Transverse colon (tissue), 4 donors: ENCODE results near the gene CLDN20. TPM values are rescaled to one million over a fixed set of nuclear protein-coding genes. Genes with fewer than 3 reads are reported as not detected.

ENCODE experiments used
- DNase-seq: peaks from one replicate; pipeline ENCODE4 v3.0.0-alpha.2; 2019
- H3K27ac ChIP-seq, 4 donors: fragments of 200-600 bp; sonication (generic); 2 replicates each; pipeline ENCODE4 v1.5.1; 2016 to 2018; ENCODE audit warnings: inconsistent platforms in 4 of 4
- H3K27me3 ChIP-seq: fragments of 200-600 bp; sonication (generic); 2 replicates; pipeline ENCODE4 v1.5.1; 2017; ENCODE audit warnings: inconsistent platforms
- H3K36me3 ChIP-seq, 4 donors: fragments of 200-600 bp; sonication (generic); 2 replicates each; pipeline ENCODE4 v1.5.1; 2017 to 2019; ENCODE audit warnings: inconsistent platforms in 4 of 4
- H3K4me1 ChIP-seq, 4 donors: fragments of 200-600 bp; sonication (generic); 2 replicates each; pipeline ENCODE4 v1.5.1; 2017 to 2020; ENCODE audit warnings: inconsistent platforms in 4 of 4
- H3K4me3 ChIP-seq, 4 donors: fragments of 200-600 bp; sonication (generic); 1 replicate in 1 of 4; 2 replicates in 3 of 4; pipeline versions ENCODE4 v1.5.1 to v1.6.1; 2017 to 2019; ENCODE audit warnings: inconsistent platforms in 4 of 4
- H3K9me3 ChIP-seq, 2 donors: fragments of 200-600 bp; sonication (generic); 2 replicates each; pipeline ENCODE4 v1.5.1; 2017 to 2019; ENCODE audit warnings: inconsistent platforms in 2 of 2
- CTCF ChIP-seq, 5 experiments: fragments of 200-600 bp in 3 of 5; fragments of 450-650 bp in 2 of 5; sonication (generic) in 3 of 5; IDR thresholded peaks; 1 replicate in 2 of 5; 2 replicates in 3 of 5; pipeline ENCODE4 v1.5.1; 2016 to 2017; ENCODE audit warnings: antibody characterized with exemption in 5 of 5, inconsistent platforms in 3 of 5, mild to moderate bottlenecking in 2 of 5, moderate library complexity in 1 of 5
- EP300 ChIP-seq: sonication (generic); formaldehyde crosslinking; IDR thresholded peaks from one replicate; pipeline ENCODE4 v1.6.1; 2017; ENCODE audit warnings: antibody characterized with exemption, low read depth
- POLR2A ChIP-seq: fragments of 450-650 bp; IDR thresholded peaks from one replicate; pipeline ENCODE4 v1.6.1; 2016; ENCODE audit warnings: antibody characterized with exemption, mild to moderate bottlenecking, moderate library complexity
- POLR2AphosphoS5 ChIP-seq, 3 donors: sonication (generic); formaldehyde crosslinking; IDR thresholded peaks; one replicate each; pipeline ENCODE4 v1.6.1; 2016; ENCODE audit warnings: antibody characterized with exemption in 3 of 3
- WGBS, 2 donors: methylation state at CpG; one replicate each; pipeline ENCODE4 v1.1.5; 2018; ENCODE audit warnings: low coverage in 1 of 2; 5-methylcytosine and 5-hydroxymethylcytosine counted together
- in situ Hi-C, 4 donors: fragments of 200-750 bp; cut with MboI; loops; one replicate each; pipeline versions ENCODE4 v1.15.0 to v1.15.1; 2017; ENCODE audit warnings: low sequenced_read_pairs in 3 of 4, low pct_ligation_motif_present in 1 of 4, low pct_unique_long_range_greater_than_20kb in 1 of 4
- intact Hi-C: fragments of 100-400 bp; cut with DNase I; formaldehyde crosslinking; loops from one replicate; pipeline ENCODE4 v1.15.1; 2023; ENCODE audit warnings: low total_unique reads
- total RNA-seq, 4 donors: library from RNA; depleted of rRNA; stranded (reverse); fragments of >200 nt; gene quantifications; one replicate each; pipeline ENCODE4 v1.1.0, GENCODE V29; 2016

CLDN20 gene
- total RNA-seq, 4 donors from 2014 or later = not detected

GRCh38 chr6:155232848-155233247 lies 31.0 kb upstream of the CLDN20 start:
- Histone ChIP-seq H3K4me3 (no peak overlapping the region), H3K9me3 (no peaks in the 10 kb centered on the region), H3K36me3 (no peaks in the 10 kb centered on the region), H3K4me1 (peaks cover 0 to 4% (median under 1%) of the 10 kb centered on the region in 4 donors), H3K27ac (no peak overlapping the region), H3K27me3 (no peaks in the 10 kb centered on the region)
- intact Hi-C loops (no loop called here), in situ Hi-C loops (no loop called here)
- no peak for DNase-seq
- WGBS, 2 donors = 77 to 83% methylated on average over 1 to 6 of the region's 6 CpGs
- no peak for TF ChIP-seq POLR2AphosphoS5 (IDR thresholded peaks at IDR 0.05)
- TF ChIP-seq EP300 = no peak
- no peak for TF ChIP-seq CTCF (IDR thresholded peaks at IDR 0.05)
- TF ChIP-seq POLR2A = no peak

DNA sequence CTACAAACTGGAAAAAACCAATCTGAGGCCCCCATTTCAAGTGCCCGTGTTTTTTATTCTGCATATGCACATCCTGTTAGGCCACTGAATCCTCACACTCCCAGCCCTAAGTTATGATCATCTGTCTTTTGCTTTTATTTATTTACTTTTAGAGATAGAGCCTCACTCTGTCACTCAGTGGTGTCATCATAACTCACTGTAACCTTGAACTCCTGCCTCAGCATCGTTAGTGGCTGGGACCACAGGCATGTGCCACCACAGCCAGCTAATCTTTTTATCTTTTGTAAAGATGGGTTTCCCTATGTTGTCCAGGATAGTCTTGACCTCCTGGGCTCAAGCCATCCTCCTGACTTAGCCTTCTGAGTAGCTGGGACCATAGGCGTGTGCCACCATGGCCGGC lies 29.6 kb upstream of the CLDN20 start:
- no peaks in the 10 kb centered on the region for H3K27me3 ChIP-seq
- peaks cover 0 to 4% (median 0%) of the 10 kb centered on the region in 4 donors for H3K4me1 ChIP-seq
- in situ Hi-C loops = no loop called here
- H3K36me3 ChIP-seq = no peaks in the 10 kb centered on the region
- TF ChIP-seq EP300 (no peak), CTCF (IDR thresholded peaks at IDR 0.05) (no peak)
- WGBS, 2 donors = 72 to 78% methylated on average over 1 to 4 of the region's 4 CpGs
- no peak overlapping the region for H3K4me3 ChIP-seq
- DNase-seq = no peak
- peak overlapping the region in 1 of 4 donors; percentile 29 for H3K27ac ChIP-seq
- intact Hi-C loops = no loop called here
- H3K9me3 ChIP-seq = no peaks in the 10 kb centered on the region

DNA sequence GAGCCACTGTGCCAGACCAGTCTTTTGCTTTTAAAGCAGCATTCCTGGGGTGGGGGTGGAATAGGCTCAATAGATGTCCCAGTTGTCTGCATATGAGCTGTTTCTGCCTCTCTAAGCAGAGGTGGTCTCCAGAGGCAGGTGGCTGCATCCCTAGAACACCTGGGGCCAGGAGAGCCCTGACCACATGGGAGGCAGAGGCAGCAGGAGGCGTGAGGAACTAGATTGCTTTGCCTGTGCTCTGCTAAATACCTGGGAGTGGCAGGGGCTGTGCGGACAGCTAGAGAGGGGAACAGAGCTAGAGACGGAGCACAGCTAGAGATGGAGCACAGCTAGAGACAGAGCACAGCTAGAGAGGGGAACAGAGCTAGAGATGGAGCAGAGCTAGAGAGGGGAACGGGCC lies 29.1 kb upstream of the CLDN20 start:
- H3K27ac ChIP-seq = peak overlapping the region in 2 of 4 donors; percentile 29 to 32
- TF ChIP-seq CTCF (IDR thresholded peaks at IDR 0.05) = no peak
- no peak for TF ChIP-seq POLR2A
- no peak for TF ChIP-seq EP300
- TF ChIP-seq POLR2AphosphoS5 (IDR thresholded peaks at IDR 0.05) = no peak
- WGBS, 2 donors = 42 to 90% methylated on average over 2 to 4 of the region's 4 CpGs
- H3K4me3 ChIP-seq = no peak overlapping the region
- H3K27me3 ChIP-seq = no peaks in the 10 kb centered on the region
- no peaks in the 10 kb centered on the region for H3K9me3 ChIP-seq
- peaks cover 0 to 4% (median 0%) of the 10 kb centered on the region in 4 donors for H3K4me1 ChIP-seq
- DNase-seq = no peak
- no peaks in the 10 kb centered on the region for H3K36me3 ChIP-seq
- in situ Hi-C loops (no loop called here), intact Hi-C loops (no loop called here)

DNA sequence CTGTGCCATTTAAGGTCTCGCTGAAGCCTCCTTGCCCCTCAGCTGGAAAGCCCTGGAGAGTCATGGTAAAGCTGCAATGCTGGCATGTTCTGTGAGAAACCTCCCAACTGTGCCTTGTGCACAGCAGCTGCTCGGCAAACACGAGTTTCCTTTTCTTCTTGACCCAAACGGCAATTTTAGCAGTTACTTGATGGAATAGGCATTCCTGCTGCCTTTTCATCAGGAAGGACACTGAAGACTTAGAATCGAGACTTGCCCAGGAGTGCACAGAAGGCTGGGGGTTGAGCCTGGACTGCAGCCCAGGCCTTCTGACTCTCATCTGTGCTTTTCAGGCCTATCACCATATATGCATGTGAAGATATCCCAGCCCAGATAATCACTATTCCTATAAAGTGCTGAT lies 28.7 kb upstream of the CLDN20 start:
- 45 to 67% methylated on average over 1 to 5 of the region's 5 CpGs for WGBS, 2 donors
- H3K9me3 ChIP-seq = no peaks in the 10 kb centered on the region
- no peak overlapping the region for H3K4me3 ChIP-seq
- DNase-seq = no peak
- peak overlapping the region in 2 of 4 donors; percentile 29 to 32 for H3K27ac ChIP-seq
- intact Hi-C loops = no loop called here
- TF ChIP-seq POLR2A = no peak
- TF ChIP-seq EP300 = no peak
- no peak for TF ChIP-seq POLR2AphosphoS5 (IDR thresholded peaks at IDR 0.05)
- TF ChIP-seq CTCF (IDR thresholded peaks at IDR 0.05) = no peak
- in situ Hi-C loops = no loop called here
- no peaks in the 10 kb centered on the region for H3K27me3 ChIP-seq
- peaks cover 0 to 4% (median 0%) of the 10 kb centered on the region in 4 donors for H3K4me1 ChIP-seq
- H3K36me3 ChIP-seq = no peaks in the 10 kb centered on the region
